Mesendoderm (in vitro differentiated cells): Measurements from ENCODE around the gene PLA2G4B.

Source experiments
- DNase-seq: peaks from one replicate; pipeline ENCODE4 v3.0.0; 2013
- H2AK5ac ChIP-seq: 2 replicates; pipeline ENCODE4 v1.6.1; 2013; ENCODE audit warnings: low read length, inconsistent platforms
- H2BK120ac ChIP-seq: 2 replicates; pipeline ENCODE4 v1.6.1; 2013; ENCODE audit warnings: low read depth, mild to moderate bottlenecking, low read length, moderate library complexity, mixed read lengths
- H2BK15ac ChIP-seq: replicated peaks from 2 replicates; pipeline ENCODE4 v1.6.1; 2013; ENCODE audit warnings: low read depth, mild to moderate bottlenecking, moderate library complexity
- H2BK5ac ChIP-seq: 2 replicates; pipeline ENCODE4 v1.6.1; 2013; ENCODE audit warnings: low read length, inconsistent platforms
- H3K18ac ChIP-seq: 2 replicates; pipeline ENCODE4 v1.6.1; 2013; ENCODE audit warnings: mild to moderate bottlenecking, low read length, mixed read lengths
- H3K23ac ChIP-seq: one replicate; pipeline ENCODE4 v1.6.1; 2013; ENCODE audit warnings: low read length
- H3K27ac ChIP-seq: 2 replicates; pipeline ENCODE4 v1.5.1; 2013; ENCODE audit warnings: low read depth, mild to moderate bottlenecking, inconsistent platforms, low read length, moderate library complexity
- H3K27me3 ChIP-seq: 2 replicates; pipeline ENCODE4 v1.6.1; 2013; ENCODE audit warnings: low read length, control low read depth, mild to moderate bottlenecking, inconsistent platforms; ENCODE audit not compliant: insufficient read depth, poor library complexity
- H3K36me3 ChIP-seq: 2 replicates; pipeline ENCODE4 v1.6.1; 2013; ENCODE audit warnings: low read length, inconsistent platforms; ENCODE audit not compliant: control insufficient read depth, insufficient read depth
- H3K4ac ChIP-seq: one replicate; pipeline ENCODE4 v1.6.1; 2013; ENCODE audit warnings: low read depth, mild to moderate bottlenecking, low read length, moderate library complexity
- H3K4me1 ChIP-seq: 2 replicates; pipeline ENCODE4 v1.6.1; 2013; ENCODE audit warnings: low read depth, low read length, inconsistent platforms; ENCODE audit not compliant: control insufficient read depth
- H3K4me2 ChIP-seq: 2 replicates; pipeline ENCODE4 v1.6.1; 2013; ENCODE audit warnings: low read length
- H3K4me3 ChIP-seq: 2 replicates; pipeline ENCODE4 v1.5.1; 2013; ENCODE audit warnings: mild to moderate bottlenecking, low read length
- H3K56ac ChIP-seq: one replicate; pipeline ENCODE4 v1.6.1; 2013; ENCODE audit warnings: low read length
- H3K79me1 ChIP-seq: 2 replicates; pipeline ENCODE4 v1.6.1; 2013; ENCODE audit warnings: low read length, inconsistent platforms
- H3K79me2 ChIP-seq: 2 replicates; pipeline ENCODE4 v1.6.1; 2013; ENCODE audit warnings: mild to moderate bottlenecking, low read length; ENCODE audit not compliant: control insufficient read depth, insufficient read depth
- H3K9ac ChIP-seq: 2 replicates; pipeline ENCODE4 v1.6.1; 2013; ENCODE audit warnings: low read length, inconsistent platforms
- H4K5ac ChIP-seq: one replicate; pipeline ENCODE4 v1.6.1; 2013; ENCODE audit warnings: low read length
- H4K8ac ChIP-seq: one replicate; pipeline ENCODE4 v1.6.1; 2013; ENCODE audit warnings: low read depth, mild to moderate bottlenecking, control low read depth, low read length, moderate library complexity
- WGBS: extraction: QIAGEN DNeasy Blood & Tissue Kit; methylation state at CpG from one replicate; pipeline ENCODE4 v1.1.7; 2013; ENCODE audit warnings: low lambda C conversion rate, missing lambda C conversion rate; ENCODE audit not compliant: insufficient coverage; ENCODE audit errors: extremely low coverage; 5-methylcytosine and 5-hydroxymethylcytosine counted together

PLA2G4B gene

DNA sequence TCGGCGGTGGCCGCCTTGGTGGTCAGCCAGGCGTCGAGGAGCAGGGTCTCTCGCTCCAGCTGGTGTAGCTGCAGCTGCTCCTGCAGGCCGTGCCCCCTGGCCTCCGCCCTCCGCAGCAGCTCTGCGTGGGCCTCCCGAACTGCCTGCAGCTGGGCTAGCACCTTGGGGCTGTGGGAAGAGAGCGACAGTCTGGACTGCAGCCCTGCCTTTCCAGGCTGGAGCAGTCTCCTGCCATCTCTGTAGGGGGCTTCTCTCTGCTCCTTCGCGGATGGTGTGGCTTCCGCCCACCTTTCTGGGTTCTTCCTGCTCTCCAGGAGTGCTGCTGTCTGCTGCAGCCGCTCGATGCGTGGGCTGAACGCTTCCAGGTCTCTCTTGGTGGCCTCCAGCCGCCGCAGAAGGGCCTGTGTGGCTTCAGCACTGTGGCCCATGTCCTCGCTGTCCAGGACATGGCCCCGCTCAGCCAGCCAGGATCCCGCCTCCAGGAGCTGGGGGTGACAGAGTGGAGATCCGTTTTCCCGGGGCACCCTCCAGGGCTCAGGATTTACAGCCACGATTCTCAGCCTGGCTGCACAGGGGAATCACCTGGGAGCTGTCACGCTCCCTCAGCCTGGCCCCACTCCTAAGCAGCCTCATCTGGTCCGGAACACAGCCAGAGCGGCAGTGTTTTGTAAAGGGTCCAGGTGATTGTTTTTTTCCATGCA lies 16.8 kb downstream of the PLA2G4B start:
- H2BK5ac ChIP-seq = no peak overlapping the region
- H3K79me2 ChIP-seq = no peaks in the 10 kb centered on the region
- no peak overlapping the region for H4K8ac ChIP-seq
- H3K4me1 ChIP-seq = no peaks in the 10 kb centered on the region
- no peak overlapping the region for H3K56ac ChIP-seq
- no peaks in the 10 kb centered on the region for H3K27me3 ChIP-seq
- no CpG with 5 or more reads among the region's 30 CpGs for WGBS
- no peak overlapping the region for H3K9ac ChIP-seq
- H3K18ac ChIP-seq = no peak overlapping the region
- H4K5ac ChIP-seq = no peak overlapping the region
- no peak overlapping the region for H3K4ac ChIP-seq
- H3K27ac ChIP-seq = no peak overlapping the region
- H3K36me3 ChIP-seq = no peaks in the 10 kb centered on the region
- no peak overlapping the region for H2BK120ac ChIP-seq
- H2AK5ac ChIP-seq = no peak overlapping the region
- H2BK15ac ChIP-seq = no peak overlapping the region
- no peaks in the 10 kb centered on the region for H3K79me1 ChIP-seq
- H3K23ac ChIP-seq = no peak overlapping the region
- H3K4me2 ChIP-seq = no peak overlapping the region
- no peak for DNase-seq
- H3K4me3 ChIP-seq = no peak overlapping the region

DNA sequence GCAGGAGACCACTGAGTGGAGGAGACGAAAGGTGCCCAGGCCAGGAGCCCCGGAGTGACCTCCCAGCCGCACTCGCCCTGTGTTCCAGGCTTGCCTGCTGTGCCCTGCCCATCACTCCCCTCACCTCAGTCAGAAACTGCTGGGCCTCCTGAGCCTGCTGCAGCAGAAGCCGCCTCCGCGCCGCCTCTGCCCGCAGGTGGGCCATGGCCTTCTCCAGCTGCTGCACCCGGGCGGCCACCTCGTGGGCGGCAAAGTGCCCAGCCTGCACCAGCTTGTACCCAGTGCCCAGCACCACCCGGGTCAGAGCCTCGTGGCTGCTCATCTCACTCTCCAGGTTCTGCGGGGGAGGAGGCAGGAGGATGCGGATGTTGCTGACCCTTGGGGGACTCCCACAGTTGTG lies 17.6 kb downstream of the PLA2G4B start:
- no peaks in the 10 kb centered on the region for H3K27me3 ChIP-seq
- no peak overlapping the region for H3K23ac ChIP-seq
- no peaks in the 10 kb centered on the region for H3K79me1 ChIP-seq
- H3K4ac ChIP-seq = no peak overlapping the region
- no peak overlapping the region for H3K4me2 ChIP-seq
- no peak overlapping the region for H3K56ac ChIP-seq
- no CpG with 5 or more reads among the region's 17 CpGs for WGBS
- no peaks in the 10 kb centered on the region for H3K4me1 ChIP-seq
- H3K4me3 ChIP-seq = no peak overlapping the region
- H3K27ac ChIP-seq = no peak overlapping the region
- no peak overlapping the region for H3K9ac ChIP-seq
- no peak overlapping the region for H4K5ac ChIP-seq
- H2BK5ac ChIP-seq = no peak overlapping the region
- no peak overlapping the region for H4K8ac ChIP-seq
- no peak overlapping the region for H2BK15ac ChIP-seq
- H3K36me3 ChIP-seq = no peaks in the 10 kb centered on the region
- no peak overlapping the region for H2BK120ac ChIP-seq
- no peak overlapping the region for H3K18ac ChIP-seq
- H3K79me2 ChIP-seq = no peaks in the 10 kb centered on the region
- H2AK5ac ChIP-seq = no peak overlapping the region
- no peak for DNase-seq

DNA sequence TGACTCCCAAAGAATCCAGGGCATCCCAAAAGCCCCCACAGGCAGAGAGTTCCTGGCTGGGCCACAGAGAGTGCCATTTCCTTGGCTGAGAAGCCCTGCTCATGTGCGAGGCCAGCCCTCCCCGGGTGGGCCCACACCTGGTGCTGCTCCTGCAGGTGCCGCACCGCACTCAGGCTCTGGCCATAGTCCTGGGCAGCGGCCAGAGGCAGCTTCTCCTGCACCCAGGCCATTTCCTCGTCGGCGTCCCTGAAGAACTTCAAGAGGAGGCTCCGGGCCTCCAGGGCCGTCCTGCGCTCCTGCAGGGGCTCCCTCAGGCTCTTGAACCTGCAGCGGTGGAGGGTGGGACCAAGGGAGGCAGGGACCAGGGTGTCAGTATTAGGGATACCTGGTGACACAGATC lies 18.1 kb downstream of the PLA2G4B start:
- no peak overlapping the region for H3K56ac ChIP-seq
- no peak overlapping the region for H4K5ac ChIP-seq
- H3K79me1 ChIP-seq = no peaks in the 10 kb centered on the region
- no peaks in the 10 kb centered on the region for H3K27me3 ChIP-seq
- H3K4me1 ChIP-seq = no peaks in the 10 kb centered on the region
- no peak overlapping the region for H2BK120ac ChIP-seq
- H3K18ac ChIP-seq = no peak overlapping the region
- H3K36me3 ChIP-seq = no peaks in the 10 kb centered on the region
- H2AK5ac ChIP-seq = no peak overlapping the region
- no peak overlapping the region for H4K8ac ChIP-seq
- H3K23ac ChIP-seq = no peak overlapping the region
- H2BK15ac ChIP-seq = no peak overlapping the region
- WGBS = no CpG with 5 or more reads among the region's 12 CpGs
- no peak overlapping the region for H3K4me2 ChIP-seq
- H3K4me3 ChIP-seq = no peak overlapping the region
- H3K27ac ChIP-seq = no peak overlapping the region
- H2BK5ac ChIP-seq = no peak overlapping the region
- no peak for DNase-seq
- no peaks in the 10 kb centered on the region for H3K79me2 ChIP-seq
- no peak overlapping the region for H3K9ac ChIP-seq
- no peak overlapping the region for H3K4ac ChIP-seq

DNA sequence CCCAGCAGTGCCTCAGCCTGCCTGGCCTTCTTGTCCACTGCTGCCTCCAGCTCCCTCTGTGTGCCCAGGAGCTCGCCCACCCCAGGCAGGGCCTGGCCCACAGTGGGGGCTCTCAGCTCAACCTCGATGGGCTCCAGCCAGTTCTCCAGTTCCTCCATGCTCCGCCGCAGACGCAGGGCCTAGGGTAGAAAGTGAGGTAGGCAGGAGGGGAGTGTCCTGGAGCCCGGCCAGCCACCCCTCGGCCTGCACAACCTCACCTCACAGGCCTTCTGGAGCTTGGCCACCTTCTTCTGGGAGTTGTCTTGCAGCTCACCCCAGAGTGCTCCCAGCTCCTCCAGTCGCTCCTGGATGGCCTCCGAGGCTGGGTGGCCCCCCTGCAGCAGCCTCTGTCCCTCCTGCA lies 18.7 kb downstream of the PLA2G4B start:
- Histone ChIP-seq H3K79me1 (no peaks in the 10 kb centered on the region), H3K4me2 (no peak overlapping the region), H2BK5ac (no peak overlapping the region), H3K56ac (no peak overlapping the region), H3K9ac (no peak overlapping the region), H3K4me1 (no peaks in the 10 kb centered on the region), H3K18ac (no peak overlapping the region), H2BK120ac (no peak overlapping the region), H3K27me3 (no peaks in the 10 kb centered on the region), H2AK5ac (no peak overlapping the region), H3K79me2 (no peaks in the 10 kb centered on the region), H3K4me3 (no peak overlapping the region), H3K27ac (no peak overlapping the region), H3K36me3 (no peaks in the 10 kb centered on the region), H4K8ac (no peak overlapping the region), H4K5ac (no peak overlapping the region), H3K23ac (no peak overlapping the region), H3K4ac (no peak overlapping the region), H2BK15ac (no peak overlapping the region)
- DNase-seq = no peak
- WGBS = no CpG with 5 or more reads among the region's 9 CpGs

DNA sequence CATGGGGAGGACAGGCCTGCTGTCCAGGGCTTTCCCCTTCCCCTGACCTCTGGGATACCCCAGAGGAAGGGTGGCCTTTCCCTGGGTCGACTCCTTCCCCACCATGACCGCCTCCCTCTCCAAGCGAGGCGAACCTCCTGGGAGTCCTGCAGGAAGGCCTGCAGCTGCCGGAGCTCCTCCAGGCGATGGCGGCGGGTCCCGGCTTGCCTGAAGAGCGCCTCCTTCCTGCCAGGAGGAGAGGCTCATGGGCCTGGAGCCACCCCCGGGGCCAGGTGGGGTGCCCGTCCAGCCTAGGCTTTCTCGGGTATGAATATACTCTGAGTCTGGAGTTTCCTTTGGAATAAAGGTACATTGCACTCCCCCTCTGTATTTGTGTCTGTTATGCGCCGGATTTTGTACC lies 20.1 kb downstream of the PLA2G4B start:
- no peak overlapping the region for H4K8ac ChIP-seq
- no peak overlapping the region for H2BK120ac ChIP-seq
- WGBS = no CpG with 5 or more reads among the region's 15 CpGs
- no peak for DNase-seq
- no peak overlapping the region for H2BK5ac ChIP-seq
- H3K9ac ChIP-seq = no peak overlapping the region
- no peak overlapping the region for H3K4ac ChIP-seq
- no peaks in the 10 kb centered on the region for H3K36me3 ChIP-seq
- no peak overlapping the region for H3K18ac ChIP-seq
- H3K79me1 ChIP-seq = no peaks in the 10 kb centered on the region
- H3K4me2 ChIP-seq = no peak overlapping the region
- no peaks in the 10 kb centered on the region for H3K79me2 ChIP-seq
- H3K56ac ChIP-seq = no peak overlapping the region
- no peak overlapping the region for H3K23ac ChIP-seq
- H2AK5ac ChIP-seq = no peak overlapping the region
- H3K4me3 ChIP-seq = no peak overlapping the region
- no peak overlapping the region for H3K27ac ChIP-seq
- no peak overlapping the region for H2BK15ac ChIP-seq
- no peaks in the 10 kb centered on the region for H3K27me3 ChIP-seq
- no peak overlapping the region for H4K5ac ChIP-seq
- no peaks in the 10 kb centered on the region for H3K4me1 ChIP-seq
